Fibroblast of pulmonary artery (primary cell): ENCODE results near the gene RAMP3.
"Not testable (repeated sequence)": the region's sequence is repeated elsewhere in the genome, so short reads cannot be mapped to it uniquely, and the experiment has no call there.

Source experiments
- DNase-seq: peaks from one replicate; pipeline ENCODE4 v3.0.0-alpha.2; 2010; ENCODE audit warnings: low read depth
- H3K4me3 ChIP-seq: replicated peaks from 2 replicates; pipeline ENCODE4 v1.5.1; 2011; ENCODE audit warnings: low read depth, mild to moderate bottlenecking, control low read depth, low read length, moderate library complexity
- CTCF ChIP-seq: IDR thresholded peaks from 2 replicates; pipeline ENCODE4 v1.5.1; 2011; ENCODE audit warnings: mild to moderate bottlenecking, control low read depth, low read length, inconsistent platforms; ENCODE audit errors: missing control alignments

Gene RAMP3

GRCh38 chr7:45197461-45197860, 39.9 kb downstream of the RAMP3 start:
- no peak for TF ChIP-seq CTCF
- H3K4me3 ChIP-seq: no peak overlapping the region
- DNase-seq: no peak

GRCh38 chr7:45198986-45199385, 41.4 kb downstream of the RAMP3 start:
- TF ChIP-seq CTCF: no peak
- no peak for DNase-seq
- H3K4me3 ChIP-seq: no peak overlapping the region

GRCh38 chr7:45199506-45199905, 41.9 kb downstream of the RAMP3 start:
- H3K4me3 ChIP-seq: no peak overlapping the region
- no peak for TF ChIP-seq CTCF
- no peak for DNase-seq

GRCh38 chr7:45202625-45203024, 45.0 kb downstream of the RAMP3 start:
- no peak for TF ChIP-seq CTCF
- no peak overlapping the region for H3K4me3 ChIP-seq
- no peak for DNase-seq

GRCh38 chr7:45203036-45203435, 45.4 kb downstream of the RAMP3 start:
- DNase-seq: no peak
- no peak overlapping the region for H3K4me3 ChIP-seq
- TF ChIP-seq CTCF: no peak

- no peak for DNase-seq
- TF ChIP-seq CTCF: no peak
- H3K4me3 ChIP-seq: no peak overlapping the region
Measured at GRCh38 chr7:45203459-45203858, 45.9 kb downstream of the RAMP3 start.

- no peak for TF ChIP-seq CTCF
- peak; percentile 63 for DNase-seq
- peak overlapping the region; percentile 31 for H3K4me3 ChIP-seq
Measured at GRCh38 chr7:45203936-45204445, 46.4 kb downstream of the RAMP3 start.

GRCh38 chr7:45206266-45206665, 48.7 kb downstream of the RAMP3 start:
- not testable (repeated sequence) for DNase-seq, H3K4me3 ChIP-seq

GRCh38 chr7:45209909-45210308, 52.3 kb downstream of the RAMP3 start:
- H3K4me3 ChIP-seq, DNase-seq: not testable (repeated sequence)
